SHP77 treated with DMSO at 0.1 percent for 48 hours (cell line): ENCODE data around the gene PIGV.

Experiments
- DNase-seq: peaks from one replicate; lab custom pipeline; 2025; lab: John Stamatoyannopoulos, UW

Gene PIGV

GRCh38 chr1:26774462-26774861 is 13.3 kb upstream of the PIGV start:
- no peak for DNase-seq

GRCh38 chr1:26775666-26776065 is 12.1 kb upstream of the PIGV start:
- no peak for DNase-seq

- no peak for DNase-seq
Observed at GRCh38 chr1:26779098-26779668, 8.6 kb upstream of the PIGV start.

GRCh38 chr1:26780344-26780957 is 7.3 kb upstream of the PIGV start:
- DNase-seq: no peak

- DNase-seq: no peak
Observed at GRCh38 chr1:26781206-26781825, 6.4 kb upstream of the PIGV start.

DNA sequence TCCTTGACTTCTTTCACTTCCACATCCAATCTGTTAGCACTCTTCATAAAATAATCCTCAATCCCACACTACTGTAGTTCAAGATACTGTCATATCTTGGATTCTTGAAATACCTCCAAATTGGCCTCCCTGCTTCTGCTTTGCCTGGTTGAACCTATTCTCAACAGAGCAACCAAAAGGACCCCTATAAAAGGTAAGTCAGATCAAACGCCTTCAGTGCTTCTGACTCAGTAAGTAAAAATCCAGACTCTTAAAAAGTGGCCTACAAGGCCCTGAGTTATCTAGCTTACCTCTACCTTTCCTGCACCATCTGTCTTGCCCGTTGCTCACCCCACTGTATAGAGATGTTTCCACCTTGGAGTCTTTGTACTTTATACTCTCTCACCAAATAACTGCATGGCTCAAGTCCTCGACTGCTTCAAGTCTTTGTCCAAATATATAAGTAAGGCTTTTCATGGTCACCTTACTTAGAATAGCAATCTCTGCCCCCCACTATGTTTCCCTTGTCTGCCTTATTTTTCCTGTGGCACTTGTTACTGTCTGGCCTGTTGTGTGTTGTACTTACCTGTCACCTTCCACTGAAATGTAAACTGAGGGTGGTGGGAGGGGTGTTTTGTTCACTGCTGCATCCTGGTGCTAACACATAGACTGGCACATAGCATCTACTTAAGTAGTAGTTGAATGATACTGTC is 5.1 kb upstream of the PIGV start:
- DNase-seq: no peak

- DNase-seq: no peak
Observed at GRCh38 chr1:26783646-26784022, 4.1 kb upstream of the PIGV start.

- DNase-seq: no peak
Observed at GRCh38 chr1:26784023-26784871, 3.5 kb upstream of the PIGV start.

DNA sequence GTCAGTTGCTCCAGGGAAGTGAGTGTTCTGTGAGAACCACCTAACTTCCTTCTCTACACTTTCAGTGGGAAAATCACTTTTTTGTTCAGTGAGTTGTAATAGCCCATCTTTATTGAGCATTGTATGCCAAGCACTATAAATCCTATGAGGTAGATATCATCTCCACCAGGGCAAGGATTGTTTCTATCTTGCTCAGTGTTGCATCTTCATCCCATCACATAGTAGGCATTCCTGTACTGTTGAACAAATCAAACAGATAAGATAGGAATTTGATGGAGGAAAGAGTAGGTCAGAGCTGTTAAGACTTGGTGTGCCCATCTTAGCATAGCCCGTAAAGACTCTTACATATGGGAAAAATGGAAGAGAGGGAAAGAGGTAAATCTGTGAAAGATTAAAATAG is 2.9 kb upstream of the PIGV start:
- no peak for DNase-seq

DNA sequence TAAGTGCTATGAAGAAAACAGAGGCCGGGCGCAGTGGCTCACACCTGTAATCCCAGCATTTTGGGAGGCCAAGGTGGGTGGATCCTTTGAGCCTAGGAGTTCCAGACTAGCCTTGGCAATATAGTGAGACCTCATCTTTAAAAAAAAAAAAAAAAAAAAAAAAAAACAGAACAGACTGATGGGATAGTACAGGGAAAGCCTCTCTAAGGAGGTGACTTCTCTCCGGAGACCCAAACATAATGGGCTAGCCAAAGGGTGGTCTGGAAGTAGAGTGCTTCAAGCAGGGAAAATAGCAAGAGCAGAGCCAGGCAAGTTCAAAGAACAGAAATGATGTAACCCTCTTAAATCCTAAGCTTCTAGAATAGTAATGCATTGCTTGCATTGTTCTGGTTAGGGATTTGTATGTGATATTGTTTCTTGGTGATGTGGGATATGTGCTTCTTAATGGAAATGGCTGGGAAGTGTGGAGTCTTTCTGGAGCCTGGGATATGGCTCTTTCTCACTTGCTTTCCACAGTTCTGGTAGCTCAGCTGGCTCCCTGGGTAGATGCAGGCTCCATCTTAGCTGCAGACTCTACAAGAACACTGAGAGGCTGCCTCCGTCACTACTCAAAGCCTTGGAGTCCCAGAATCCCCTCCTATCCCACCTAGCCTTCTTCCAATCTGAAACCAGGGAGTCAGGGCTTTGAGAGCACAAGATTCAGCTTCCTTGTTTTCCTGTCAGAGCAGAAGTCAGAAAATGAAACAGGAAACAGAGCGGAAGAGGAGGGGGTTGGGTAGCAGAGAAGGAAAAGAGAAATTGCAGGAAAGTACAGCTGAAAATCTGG is 1.9 kb upstream of the PIGV start:
- DNase-seq: no peak

GRCh38 chr1:26786437-26787380 is 1.0 kb upstream of the PIGV start:
- DNase-seq: no peak

DNA sequence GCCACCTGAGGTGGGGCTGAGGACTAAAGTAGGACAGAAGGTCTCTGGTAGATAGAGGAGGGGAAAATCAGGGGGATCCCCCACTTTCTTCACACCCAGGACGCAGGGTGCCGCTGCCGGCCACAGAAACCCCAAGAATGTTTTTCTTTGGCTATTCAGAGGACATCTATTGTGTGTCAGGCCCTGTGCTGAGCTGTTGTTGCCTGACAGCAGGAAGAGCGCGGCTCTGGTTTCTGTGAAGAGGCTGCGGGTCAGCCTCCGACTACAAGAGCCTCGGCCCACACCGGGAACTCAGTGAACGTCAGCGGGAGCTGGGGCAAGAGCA is 407 bp upstream of the PIGV start:
- DNase-seq: no peak

GRCh38 chr1:26788515-26788785 is 700 bp downstream of the PIGV start:
- DNase-seq: no peak

- DNase-seq: peak; percentile 61
Observed at GRCh38 chr1:26788836-26789611, 1.3 kb downstream of the PIGV start.

GRCh38 chr1:26789612-26789865 is 1.8 kb downstream of the PIGV start:
- DNase-seq: no peak

GRCh38 chr1:26789931-26790330 is 2.2 kb downstream of the PIGV start:
- no peak for DNase-seq

- DNase-seq: no peak
Observed at GRCh38 chr1:26790551-26790953, 2.8 kb downstream of the PIGV start.

DNA sequence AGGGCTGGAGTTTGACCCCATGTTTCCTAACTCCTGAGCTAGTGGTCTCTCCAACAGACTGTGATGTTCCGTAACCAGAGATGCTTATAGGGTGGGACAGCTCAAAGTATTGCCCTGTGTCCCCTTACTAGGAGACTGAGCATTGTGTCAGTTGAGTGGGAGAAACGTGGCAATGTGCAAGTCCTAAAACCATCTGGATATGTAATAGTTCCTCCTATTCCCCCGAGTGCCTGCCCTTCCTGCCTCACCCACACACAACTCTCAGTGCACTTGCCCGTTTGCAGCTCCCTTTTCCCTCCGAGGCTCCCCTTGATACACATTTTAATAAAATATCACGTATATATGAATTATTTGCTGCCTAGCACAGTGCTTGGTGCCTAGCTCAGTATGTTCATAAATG is 3.4 kb downstream of the PIGV start:
- DNase-seq: no peak

- no peak for DNase-seq
Observed at GRCh38 chr1:26791626-26792025, 3.9 kb downstream of the PIGV start.

- no peak for DNase-seq
Observed at GRCh38 chr1:26792924-26793323, 5.2 kb downstream of the PIGV start.
